Neural crest cell (in vitro differentiated cells): Measurements from ENCODE around the gene AFAP1. TPM values are rescaled to one million over a fixed set of nuclear protein-coding genes. Genes with fewer than 3 reads are reported as not detected.

Experiments used
- DNase-seq: peaks from one replicate; pipeline ENCODE4 v3.0.0; 2021; ENCODE audit warnings: low read depth, mixed read lengths, low spot score
- H3K27ac Mint-ChIP-seq: one replicate; pipeline ENCODE4 v1.8.0; 2021; ENCODE audit warnings: mild to moderate bottlenecking, mixed read lengths; ENCODE audit not compliant: unreplicated experiment
- H3K27me3 Mint-ChIP-seq: 2 replicates; pipeline ENCODE4 v1.8.0; 2021; ENCODE audit warnings: low read depth, mild to moderate bottlenecking, mixed read lengths
- H3K36me3 Mint-ChIP-seq: 2 replicates; pipeline ENCODE4 v1.8.0; 2021; ENCODE audit warnings: low read depth, mild to moderate bottlenecking, mixed read lengths
- H3K4me1 Mint-ChIP-seq: 2 replicates; pipeline ENCODE4 v1.8.0; 2021; ENCODE audit warnings: mixed read lengths
- H3K4me3 Mint-ChIP-seq: one replicate; pipeline ENCODE4 v1.8.0; 2021; ENCODE audit warnings: mild to moderate bottlenecking, mixed read lengths
- H3K9me3 Mint-ChIP-seq: 2 replicates; pipeline ENCODE4 v1.8.0; 2021; ENCODE audit warnings: mixed read lengths
- total RNA-seq: library from RNA; stranded (reverse); gene quantifications from 2 replicates; pipeline ENCODE4 v1.2.1, GENCODE V29; 2021
- TF ChIP-seq, protein P1 (sequence below): fragments of 200-600 bp; sonication (generic); conservative IDR thresholded peaks from 2 replicates; pipeline ENCODE4 v1.5.0; 2021; ENCODE audit warnings: antibody characterized with exemption, mild to moderate bottlenecking

The AFAP1 gene
- total RNA-seq, 1 donor from 2014 or later = 28.1 TPM

DNA sequence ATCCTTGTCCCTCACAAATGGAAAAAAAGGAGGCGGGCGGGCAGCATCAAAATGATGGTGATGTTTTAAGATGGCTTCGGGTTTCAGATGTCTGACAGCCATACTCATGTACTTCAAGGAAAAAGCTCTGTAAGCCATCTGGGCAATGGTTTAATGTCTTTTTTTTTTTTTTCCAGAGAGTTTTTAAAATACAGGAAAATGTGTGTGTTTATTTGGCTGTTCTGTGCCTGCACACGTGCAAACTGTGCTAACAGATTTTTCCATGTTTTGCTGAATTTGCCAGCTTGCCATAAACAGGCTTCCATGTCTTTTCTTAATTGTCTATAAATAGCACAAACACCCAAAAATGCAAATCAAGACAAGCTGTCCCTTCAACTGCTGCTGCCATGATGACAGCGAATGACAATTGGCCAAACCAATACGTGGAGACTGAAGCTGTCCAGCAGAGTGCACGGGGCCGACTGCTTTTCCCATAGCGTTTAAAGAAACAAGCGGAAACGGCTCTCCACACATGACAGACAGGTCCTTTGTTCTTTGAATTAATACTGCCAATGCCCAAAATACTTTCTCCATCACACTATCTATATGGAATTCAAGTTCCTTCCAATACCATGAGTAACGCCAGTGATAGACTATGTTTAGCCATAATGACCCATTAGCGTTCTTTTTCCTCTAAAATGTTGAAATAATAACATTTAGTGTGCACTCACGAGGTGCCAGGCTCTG lies 35.7 kb downstream of the AFAP1 start:
- Mint-ChIP-seq H3K27ac (peak overlapping the region; percentile 85), H3K4me3 (peak overlapping the region; percentile 70), H3K4me1 (peaks cover 77% of the 10 kb centered on the region), H3K27me3 (no peaks in the 10 kb centered on the region), H3K9me3 (no peaks in the 10 kb centered on the region), H3K36me3 (no peaks in the 10 kb centered on the region)
- TF ChIP-seq, protein P1, sequence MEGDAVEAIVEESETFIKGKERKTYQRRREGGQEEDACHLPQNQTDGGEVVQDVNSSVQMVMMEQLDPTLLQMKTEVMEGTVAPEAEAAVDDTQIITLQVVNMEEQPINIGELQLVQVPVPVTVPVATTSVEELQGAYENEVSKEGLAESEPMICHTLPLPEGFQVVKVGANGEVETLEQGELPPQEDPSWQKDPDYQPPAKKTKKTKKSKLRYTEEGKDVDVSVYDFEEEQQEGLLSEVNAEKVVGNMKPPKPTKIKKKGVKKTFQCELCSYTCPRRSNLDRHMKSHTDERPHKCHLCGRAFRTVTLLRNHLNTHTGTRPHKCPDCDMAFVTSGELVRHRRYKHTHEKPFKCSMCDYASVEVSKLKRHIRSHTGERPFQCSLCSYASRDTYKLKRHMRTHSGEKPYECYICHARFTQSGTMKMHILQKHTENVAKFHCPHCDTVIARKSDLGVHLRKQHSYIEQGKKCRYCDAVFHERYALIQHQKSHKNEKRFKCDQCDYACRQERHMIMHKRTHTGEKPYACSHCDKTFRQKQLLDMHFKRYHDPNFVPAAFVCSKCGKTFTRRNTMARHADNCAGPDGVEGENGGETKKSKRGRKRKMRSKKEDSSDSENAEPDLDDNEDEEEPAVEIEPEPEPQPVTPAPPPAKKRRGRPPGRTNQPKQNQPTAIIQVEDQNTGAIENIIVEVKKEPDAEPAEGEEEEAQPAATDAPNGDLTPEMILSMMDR = no peak
- DNase-seq = peak; percentile 32

DNA sequence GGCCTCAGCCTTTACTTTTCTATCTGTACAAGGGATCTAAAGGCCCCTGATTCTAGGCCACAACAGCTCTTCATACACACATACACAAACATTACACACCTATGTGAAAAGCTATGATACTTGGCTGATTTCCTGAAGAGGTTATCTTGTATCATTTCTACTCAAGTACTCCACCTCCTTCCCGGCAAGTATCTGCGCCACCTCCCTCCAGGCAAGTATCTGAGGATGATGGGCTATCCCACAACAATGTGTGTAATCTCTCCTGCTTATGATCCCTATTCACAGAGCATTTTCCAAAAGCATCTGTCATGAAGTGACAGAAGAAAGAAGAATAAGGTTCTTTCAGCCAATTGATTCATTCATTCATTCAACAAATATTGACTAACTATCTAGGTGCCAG lies 36.8 kb downstream of the AFAP1 start:
- TF ChIP-seq, protein P1 = no peak
- no peak overlapping the region for H3K27ac Mint-ChIP-seq
- peaks cover 82% of the 10 kb centered on the region for H3K4me1 Mint-ChIP-seq

DNA sequence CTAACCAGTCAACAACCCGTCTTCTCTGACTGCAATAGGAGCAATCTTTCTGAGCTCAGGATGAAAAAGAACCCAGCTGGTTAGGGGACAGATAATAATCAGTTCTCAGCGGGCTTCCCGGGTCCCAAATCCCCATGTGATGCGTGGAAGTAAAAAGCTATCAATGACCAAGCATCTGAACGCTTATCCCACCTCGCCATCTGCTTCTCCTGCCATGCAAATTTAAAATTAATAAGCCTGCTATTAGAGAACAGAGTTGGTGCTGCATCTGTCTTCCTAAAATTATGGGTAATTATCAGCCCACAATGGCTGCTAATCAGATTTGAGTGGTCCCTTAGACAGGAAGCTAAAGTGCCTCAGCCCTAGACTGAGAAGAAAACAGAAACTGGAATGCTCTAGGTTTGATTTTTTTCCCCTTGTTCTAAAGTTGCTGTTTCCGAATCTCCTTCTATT lies 37.5 kb downstream of the AFAP1 start:
- peaks cover 78% of the 10 kb centered on the region for H3K4me1 Mint-ChIP-seq
- peak overlapping the region; percentile 2 for H3K27ac Mint-ChIP-seq
- H3K4me3 Mint-ChIP-seq = peak overlapping the region; percentile 10
- no peaks in the 10 kb centered on the region for H3K27me3 Mint-ChIP-seq
- DNase-seq = no peak
- H3K36me3 Mint-ChIP-seq = no peaks in the 10 kb centered on the region
- TF ChIP-seq, protein P1 = no peak
- no peaks in the 10 kb centered on the region for H3K9me3 Mint-ChIP-seq

More for the DNA sequence above, 36.8 kb downstream of the AFAP1 start:
- Mint-ChIP-seq H3K9me3 (no peaks in the 10 kb centered on the region), H3K36me3 (no peaks in the 10 kb centered on the region), H3K4me3 (no peak overlapping the region), H3K27me3 (no peaks in the 10 kb centered on the region)
- no peak for DNase-seq

DNA sequence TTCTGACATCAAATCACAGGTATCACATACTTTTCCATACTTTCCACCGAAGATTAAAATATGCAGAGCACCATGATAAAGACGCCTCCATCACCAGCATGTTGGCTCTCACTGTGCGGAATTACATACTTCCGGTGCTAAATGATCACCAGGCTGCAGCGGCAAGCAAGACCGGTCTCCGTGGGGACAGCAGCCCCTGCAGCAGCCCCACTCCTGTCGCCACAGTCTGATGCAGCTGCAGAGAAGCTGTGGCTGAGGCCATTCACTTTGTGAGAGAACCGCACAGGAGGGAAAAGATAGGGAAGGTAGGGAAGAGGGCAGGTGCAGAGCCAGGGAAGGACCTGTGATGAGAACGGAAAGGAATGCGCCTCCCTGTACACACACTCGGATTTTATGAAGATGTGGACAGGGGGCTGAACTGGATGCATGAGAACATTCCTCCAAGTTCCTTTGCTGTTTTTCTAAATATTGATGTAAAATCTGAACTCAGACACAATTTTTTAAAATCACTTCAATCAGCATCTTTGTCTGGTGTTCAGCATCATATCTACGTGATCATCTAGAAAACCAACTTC lies 38.3 kb downstream of the AFAP1 start:
- H3K27me3 Mint-ChIP-seq = no peaks in the 10 kb centered on the region
- H3K27ac Mint-ChIP-seq = no peak overlapping the region
- H3K4me3 Mint-ChIP-seq = peak overlapping the region; percentile 10
- no peaks in the 10 kb centered on the region for H3K9me3 Mint-ChIP-seq
- TF ChIP-seq, protein P1 = no peak
- DNase-seq = no peak
- no peaks in the 10 kb centered on the region for H3K36me3 Mint-ChIP-seq
- H3K4me1 Mint-ChIP-seq = peaks cover 73% of the 10 kb centered on the region

DNA sequence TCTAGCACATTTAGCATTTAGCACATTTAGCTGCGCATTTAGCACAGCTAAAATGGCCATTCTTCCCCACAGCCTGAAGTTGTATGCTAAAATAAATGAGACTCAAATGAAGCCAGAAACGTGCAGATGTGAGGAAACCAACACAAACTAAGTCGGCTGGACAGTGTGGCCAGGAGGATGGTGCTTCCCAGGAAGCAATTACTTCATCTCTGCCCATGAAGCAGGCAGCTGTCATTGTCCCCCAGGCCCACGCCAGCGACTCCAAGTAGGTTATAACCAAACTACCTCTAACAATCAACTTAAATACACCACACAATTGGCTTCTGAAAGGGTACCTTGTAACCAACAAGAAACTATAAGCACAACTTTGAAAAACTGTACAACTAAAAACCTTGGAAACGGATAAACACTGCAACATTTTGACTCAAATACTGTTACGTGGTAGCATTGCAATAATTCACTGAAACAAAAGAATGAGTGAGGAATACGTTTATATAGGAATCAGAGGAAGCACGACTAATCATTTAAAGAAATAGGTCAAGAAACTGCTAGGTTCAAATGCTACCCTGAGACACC lies 39.2 kb downstream of the AFAP1 start:
- H3K36me3 Mint-ChIP-seq = no peaks in the 10 kb centered on the region
- peaks cover 65% of the 10 kb centered on the region for H3K4me1 Mint-ChIP-seq
- peak overlapping the region; percentile 39 for H3K27ac Mint-ChIP-seq
- H3K4me3 Mint-ChIP-seq = no peak overlapping the region
- no peak for DNase-seq
- H3K9me3 Mint-ChIP-seq = no peaks in the 10 kb centered on the region
- TF ChIP-seq, protein P1 = no peak
- no peaks in the 10 kb centered on the region for H3K27me3 Mint-ChIP-seq
